HG02981 (cell line): Measurements from ENCODE around the gene AANAT.
"Not testable (repeated sequence)": the region's sequence is repeated elsewhere in the genome, so short reads cannot be mapped to it uniquely, and the experiment has no call there.

Source experiments
- ATAC-seq: cut with Tn5 transposase; IDR thresholded peaks from one replicate; pipeline ENCODE4 v1.9.1; 2021; ENCODE audit warnings: mild to moderate bottlenecking, moderate library complexity; ENCODE audit not compliant: unreplicated experiment

Gene AANAT

DNA sequence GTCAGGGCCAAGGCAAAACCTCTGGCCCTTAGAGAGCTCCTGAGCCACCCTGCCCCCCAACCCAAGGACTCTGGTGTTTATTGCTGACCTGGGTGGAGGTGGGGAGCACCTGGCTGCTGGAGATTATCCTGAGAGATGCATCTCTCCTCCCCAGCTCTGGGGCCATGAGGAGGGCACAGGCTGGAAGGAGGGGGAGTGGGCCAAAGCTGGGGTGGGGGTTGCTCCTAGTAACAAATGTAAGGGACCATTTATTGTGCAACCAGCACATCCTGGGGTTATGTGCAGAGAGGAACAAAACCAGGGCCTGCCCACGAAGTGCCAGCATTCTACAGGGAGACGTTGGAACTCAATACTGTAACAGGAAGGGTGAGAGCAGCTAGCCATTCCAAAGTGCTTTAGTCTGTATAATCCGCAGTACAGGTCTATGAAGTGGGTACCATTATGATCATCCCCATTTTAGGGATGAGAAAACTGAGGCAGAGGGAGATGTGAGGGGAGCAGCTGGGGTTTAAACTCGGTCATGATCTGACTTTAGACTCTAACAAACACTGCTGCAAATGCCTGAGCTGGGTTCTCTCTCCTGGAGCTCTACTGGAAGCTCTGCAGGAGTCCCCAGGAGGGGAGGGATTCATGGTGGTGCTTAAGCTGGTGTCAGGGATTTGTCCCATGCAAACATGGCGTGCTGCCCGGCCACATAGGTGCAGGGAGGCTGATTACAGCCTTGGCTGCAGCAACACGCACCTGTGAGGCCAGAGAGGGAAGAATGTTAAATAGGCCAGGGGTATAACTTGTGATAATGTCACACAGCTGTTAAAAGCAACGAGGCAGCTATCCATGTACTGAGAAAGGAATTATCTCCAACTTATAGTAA, 35.2 kb downstream of the AANAT start:
- no peak for ATAC-seq

DNA sequence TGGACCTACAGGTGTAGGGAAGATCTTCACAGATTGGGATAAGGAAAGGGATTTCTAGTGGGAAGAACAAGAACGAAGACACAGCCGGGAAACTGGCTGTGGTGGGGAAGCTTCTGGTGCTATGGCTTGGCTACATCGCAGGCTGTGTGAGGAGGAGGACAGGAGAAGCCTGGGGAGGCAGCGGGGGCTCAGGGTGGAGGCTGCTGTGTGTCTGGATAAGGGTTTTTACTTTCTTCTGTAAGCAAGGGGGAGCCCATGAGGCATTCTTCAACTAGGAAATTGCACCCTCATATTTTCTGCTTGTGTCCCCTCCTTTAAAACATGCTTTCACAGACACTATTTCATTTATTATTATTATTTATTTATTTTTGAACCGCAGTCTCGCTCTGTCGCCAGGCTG, 36.7 kb downstream of the AANAT start:
- no peak for ATAC-seq

DNA sequence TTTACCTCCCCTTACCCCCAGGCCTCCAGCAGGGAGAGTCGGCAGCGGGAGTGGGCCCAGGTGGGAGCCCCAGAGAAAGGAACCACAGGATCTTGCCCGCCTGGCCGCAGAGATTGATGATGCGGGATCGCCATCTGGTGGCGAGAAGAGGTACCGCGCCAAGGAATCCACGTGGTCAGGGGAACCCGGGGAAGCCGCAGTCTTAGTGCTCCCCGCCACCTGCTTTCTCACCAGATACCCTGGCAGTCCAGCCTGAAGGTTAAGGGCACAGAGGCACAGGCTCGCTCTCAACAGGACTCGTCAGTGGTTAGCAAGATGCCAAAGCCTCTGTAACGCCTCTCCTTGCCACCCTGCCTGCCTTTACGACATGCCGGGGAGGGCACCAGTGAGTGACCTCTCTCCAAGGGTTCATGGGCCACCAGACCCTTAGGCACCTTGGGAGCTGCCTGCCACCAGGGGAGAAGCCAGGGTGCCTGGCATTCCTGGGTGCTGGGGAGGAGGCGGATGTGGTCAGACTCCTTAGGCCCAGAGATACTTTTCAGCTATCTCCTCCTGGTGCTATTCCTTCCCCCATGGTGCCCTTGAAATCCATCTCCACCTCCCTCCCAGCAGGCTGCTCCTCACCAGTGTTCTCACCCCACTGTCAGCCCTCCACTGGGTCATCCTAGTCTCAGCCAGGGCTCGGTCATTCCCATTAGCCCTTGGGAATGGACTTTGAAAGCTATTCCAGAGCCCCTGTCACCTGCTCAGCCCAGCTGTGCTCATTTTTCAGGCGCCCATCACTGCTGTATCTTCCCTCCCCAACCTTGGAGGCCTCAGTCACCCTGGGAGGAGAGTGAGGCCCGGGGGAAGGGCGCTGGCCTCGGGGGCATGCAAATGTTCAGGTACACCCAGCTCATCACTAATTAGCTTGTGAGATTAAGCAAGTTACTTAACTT, 39.3 kb downstream of the AANAT start:
- peak; percentile 46 for ATAC-seq

DNA sequence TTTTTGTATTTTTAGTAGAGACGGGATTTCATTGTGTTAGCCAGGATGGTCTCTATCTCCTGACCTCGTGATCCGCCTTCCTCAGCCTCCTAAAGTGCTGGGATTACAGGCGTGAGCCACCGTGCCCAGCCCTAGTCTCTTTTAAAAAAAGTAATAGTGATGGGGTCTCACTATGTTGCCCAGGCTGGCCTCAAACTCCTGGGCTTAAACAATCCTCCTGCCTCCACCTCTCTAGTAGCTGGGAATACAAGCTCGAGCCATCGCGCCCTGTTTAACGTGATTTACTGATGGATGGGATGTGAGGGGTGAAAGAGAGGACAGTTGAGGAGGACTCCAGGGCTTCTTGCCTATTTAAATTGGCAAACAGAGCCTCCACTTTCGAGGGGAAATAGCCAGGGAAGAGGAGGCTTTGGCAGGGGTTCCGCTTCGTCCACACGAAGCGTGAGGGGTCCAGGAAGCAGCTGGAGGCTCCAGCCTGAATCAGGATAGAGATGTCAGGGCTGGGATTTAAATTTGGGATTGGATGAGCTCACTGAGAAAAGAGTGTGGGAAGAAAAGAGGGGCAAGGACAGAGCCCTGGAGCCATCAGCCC, 41.2 kb downstream of the AANAT start:
- not testable (repeated sequence) for ATAC-seq

DNA sequence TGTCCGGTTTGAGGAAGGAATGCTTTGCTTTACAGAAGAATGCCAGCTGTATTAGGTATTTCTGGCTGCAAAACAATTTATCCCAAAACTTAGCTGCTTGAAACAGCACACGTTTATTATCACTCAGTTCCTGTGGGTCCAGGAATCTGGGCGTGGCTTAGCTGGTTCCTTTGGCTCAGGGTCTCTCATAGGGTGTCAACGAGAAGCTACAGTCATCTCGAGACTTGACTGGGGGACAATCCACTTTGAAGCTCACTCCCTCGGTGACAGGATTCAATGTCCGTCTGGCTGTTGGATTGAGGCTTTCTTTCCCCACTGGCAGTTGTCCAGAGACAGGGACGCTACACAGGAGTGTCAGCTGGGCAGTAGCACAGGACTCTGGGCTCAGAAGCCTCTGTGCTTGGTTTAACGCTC, 43.4 kb downstream of the AANAT start:
- no peak for ATAC-seq

DNA sequence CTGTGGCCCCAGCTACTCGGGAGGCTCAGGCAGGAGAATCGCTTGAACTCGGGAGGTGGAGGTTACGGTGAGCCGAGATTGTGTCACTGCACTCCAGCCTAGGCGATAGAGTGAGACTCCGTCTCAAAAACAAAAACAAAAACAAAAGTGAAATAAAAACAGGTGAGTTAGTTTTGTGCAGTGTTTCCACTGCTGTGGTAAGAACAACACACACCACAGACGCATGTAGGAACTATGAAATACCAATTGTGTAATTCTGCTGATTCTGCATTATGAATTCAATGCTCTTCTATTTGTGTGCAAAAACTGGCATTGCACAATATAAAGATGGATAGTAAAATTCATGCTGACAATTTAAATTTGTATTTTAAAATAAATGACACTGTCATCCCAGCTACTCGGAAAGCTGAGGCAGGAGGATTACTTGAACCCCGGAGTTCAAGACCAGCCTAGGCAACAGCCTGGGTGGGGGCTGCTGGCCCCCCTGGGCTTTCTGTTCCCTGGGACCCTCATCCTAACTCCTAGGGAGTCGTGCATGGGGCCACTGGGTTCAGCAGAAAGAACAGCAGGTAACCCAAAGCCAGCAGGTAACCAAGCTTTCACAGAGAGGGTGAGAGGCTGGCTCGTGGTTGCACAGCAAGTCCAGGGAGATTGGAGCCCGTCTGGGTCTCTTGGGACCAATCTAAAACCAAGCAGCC, 44.4 kb downstream of the AANAT start:
- no peak for ATAC-seq

DNA sequence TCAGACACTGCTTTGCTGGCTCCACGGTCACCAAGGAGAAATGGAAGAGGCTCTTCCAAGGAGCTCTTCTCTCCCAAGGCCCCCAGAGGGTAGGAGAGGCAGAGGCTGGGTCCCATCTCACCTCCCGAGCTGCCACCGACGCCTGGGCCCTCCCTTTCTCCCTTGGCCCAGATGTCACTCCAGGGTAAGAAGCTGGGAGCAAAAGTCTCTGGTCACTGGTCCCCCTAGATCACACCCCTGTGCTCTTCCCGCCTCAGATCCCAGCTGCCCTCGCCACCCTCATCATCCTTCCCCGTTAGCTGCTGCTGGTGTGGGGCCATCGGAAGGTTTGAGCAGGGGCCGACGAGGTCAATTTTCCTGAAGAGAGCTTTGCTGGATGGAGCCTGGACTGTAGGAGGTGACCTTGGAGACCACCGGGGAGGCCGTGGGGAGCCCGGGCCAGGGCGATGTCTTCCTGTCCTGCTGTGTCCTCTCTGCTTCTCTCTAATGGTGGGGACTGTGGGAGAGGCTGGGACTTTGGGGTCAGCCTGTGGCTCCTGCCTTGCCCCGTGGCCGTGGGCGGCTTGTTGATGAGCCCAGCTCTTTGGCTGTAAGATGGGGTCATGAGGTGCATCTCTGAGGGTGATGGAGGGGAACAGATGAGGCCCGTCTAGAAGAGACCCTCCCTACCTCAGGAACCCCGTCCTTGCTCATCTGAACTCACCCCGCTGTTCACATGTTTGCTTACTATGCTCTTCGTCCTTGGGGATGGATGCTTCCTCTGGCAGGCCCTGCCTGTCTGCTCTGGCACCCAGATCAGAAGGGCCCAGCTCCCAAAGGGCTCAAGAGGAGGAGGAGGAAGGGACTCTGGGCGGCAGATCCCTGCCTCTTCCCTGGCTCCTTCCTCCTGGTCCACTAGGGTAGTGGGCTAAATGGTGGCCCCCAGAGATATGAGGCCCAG, 45.2 kb downstream of the AANAT start:
- ATAC-seq: no peak

DNA sequence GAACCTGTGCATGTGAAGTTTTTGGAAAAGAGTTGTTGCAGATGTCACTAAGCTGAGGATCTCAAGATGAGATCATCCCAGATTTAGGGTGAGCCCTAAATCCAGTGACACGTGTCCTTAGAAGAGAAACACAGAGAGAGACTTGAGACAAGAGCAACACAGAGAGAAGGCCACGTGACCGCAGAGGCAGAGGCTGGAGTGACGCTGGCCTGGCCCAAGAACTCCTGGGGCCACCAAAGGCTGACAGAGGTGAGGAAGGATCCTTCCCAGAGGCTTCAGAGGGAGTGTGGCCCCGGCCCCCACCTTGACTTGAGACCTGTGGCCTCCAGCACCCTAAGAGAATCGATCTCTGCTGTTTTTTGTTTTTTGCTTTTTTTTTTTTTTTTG, 45.9 kb downstream of the AANAT start:
- no peak for ATAC-seq

DNA sequence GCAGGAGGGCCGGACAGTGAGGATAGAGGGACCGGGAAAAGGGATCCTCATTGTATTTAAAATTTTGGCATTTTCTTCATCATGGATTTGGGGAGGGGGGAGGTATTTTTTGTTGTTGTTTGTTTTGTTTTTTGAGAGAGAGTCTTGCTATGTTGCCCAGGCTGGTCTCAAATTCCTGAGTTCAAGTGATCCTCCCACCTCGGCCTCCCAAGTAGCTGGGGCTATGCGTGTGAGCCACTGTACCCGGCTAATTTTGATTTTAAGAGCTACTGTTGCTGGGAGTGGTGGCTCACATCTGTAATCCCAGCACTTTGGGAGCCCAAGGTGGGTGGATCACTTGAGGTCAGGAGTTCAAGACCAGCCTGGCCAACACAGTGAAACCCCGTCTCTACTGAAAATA, 47.0 kb downstream of the AANAT start:
- not testable (repeated sequence) for ATAC-seq

DNA sequence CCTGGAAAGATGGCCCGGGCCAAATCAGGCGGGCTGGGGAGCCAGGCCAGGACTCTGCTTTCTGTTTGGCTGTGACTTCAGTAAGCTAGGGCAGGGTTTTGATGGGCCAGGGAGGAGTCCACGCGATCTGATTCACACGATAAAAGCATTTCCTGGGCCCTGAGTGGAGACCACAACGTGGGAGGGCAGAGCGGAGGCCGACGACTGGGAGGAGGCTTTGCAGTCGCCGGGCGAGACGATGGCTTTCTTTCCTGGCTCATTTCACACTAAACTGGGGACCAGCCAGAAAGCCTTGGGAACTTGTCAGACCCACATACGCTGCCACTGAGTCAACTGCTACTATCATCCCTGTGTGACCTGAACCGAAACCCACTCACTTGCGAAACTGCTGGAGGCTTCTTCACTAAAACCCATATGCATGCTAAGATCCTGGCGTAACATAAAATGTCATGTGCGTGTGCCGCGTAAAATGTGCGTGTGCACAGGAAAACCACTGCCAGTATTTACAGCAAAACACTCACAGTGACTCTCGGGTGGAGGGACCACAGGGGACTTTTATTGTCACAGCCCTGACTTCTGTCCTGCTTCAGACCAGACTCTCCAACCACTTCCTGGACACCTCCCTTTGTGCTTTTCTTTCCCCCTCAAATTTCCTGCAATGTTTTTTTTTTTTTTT, 48.0 kb downstream of the AANAT start:
- ATAC-seq: peak; percentile 56

DNA sequence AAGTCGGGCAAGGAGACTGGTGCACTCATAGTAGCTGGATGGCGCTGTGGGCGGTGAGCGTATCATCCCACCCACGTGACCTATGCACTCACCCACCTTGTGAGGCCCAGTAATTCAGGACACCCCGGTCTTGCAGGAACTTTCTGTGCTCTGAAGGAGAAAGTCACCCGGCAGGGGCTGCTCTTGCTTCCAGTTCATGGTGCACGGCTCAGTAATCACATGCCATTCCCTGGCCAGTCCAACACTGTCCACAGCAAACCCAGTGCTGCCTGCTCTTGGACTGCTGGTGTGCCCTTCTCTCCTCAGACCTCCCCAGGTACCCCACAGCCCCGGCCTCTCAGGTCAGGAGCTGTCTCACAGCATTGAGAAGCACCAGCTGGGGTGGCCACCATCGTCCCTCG, 50.2 kb downstream of the AANAT start:
- no peak for ATAC-seq

DNA sequence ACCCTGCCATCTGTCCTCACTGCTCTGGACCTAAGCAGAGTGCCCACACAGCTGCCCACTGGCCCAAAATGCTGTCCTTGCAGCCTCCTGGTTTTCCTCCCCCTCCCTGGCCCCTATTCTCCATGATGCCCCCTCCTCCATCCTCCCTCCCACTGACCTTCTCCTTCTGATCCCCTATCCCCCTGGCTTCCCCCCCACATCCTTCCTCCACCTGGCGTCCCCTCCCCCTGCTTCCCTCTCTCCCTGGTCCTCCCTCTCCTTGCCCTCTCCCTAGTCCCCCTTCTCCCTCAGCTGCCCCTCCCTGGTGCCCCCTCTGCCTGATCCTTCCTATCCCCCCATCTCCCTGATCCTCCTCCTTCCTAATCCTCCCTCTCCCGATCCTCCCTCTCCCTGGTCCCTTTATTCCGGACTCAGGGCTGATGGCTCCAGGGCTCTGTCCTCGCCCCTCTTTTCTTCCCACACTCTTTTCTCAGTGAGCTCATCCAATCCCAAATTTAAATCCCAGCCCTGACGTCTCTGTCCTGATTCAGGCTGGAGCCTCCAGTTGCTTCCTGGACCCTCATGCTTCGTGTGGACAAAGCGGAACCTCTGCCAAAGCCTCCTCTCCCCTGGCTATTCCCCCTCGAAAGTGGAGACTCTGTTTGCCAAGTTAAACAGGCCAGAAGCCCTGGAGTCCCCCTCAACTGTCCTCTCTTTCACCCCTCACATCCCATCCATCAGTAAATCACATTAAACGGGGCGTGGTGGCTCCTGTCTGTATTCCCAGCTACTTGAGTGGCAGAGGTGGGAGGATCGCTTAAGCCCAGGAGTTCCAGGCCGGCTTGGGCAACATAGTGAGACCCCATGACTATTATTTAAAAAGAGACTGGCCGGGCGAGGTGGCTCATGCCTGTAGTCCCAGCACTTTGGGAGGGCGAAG, 51.9 kb downstream of the AANAT start:
- ATAC-seq: no peak
